HEK293 (cell line): ENCODE data around the gene OR12D3.

ENCODE experiments used
- CTCF ChIA-PET: fragments of 350-600 bp; formaldehyde crosslinking; extraction: SDS; loops from one replicate; lab custom pipeline; 2021; ENCODE audit warnings: antibody characterized with exemption; lab: Yijun Ruan, JAX
- POLR2A ChIA-PET: fragments of 300-600 bp; formaldehyde crosslinking; extraction: SDS; loops from one replicate; lab custom pipeline; 2020; ENCODE audit warnings: antibody characterized with exemption, inconsistent platforms; lab: Yijun Ruan, JAX
- H3K27ac ChIP-seq: fragments of 200-500 bp; sonication (Bioruptor generic); 2 replicates; pipeline ENCODE4 v1.5.1; 2014; ENCODE audit warnings: low read depth, low read length, control low read depth, inconsistent platforms; ENCODE audit errors: extremely low read depth
- H3K36me3 ChIP-seq, 2 experiments: fragments of 200-500 bp in 1 of 2; sonication (Bioruptor generic) in 1 of 2; 1 replicate in 1 of 2; 2 replicates in 1 of 2; pipeline ENCODE4 v1.5.1; 2014 to 2017; ENCODE audit warnings: inconsistent platforms in 2 of 2, low read length in 2 of 2; ENCODE audit not compliant: control insufficient read depth in 2 of 2, insufficient read depth in 1 of 2
- H3K4me1 ChIP-seq: fragments of 200-500 bp; sonication (Bioruptor generic); 2 replicates; pipeline ENCODE4 v1.5.1; 2014; ENCODE audit warnings: mild to moderate bottlenecking, low read length, inconsistent platforms; ENCODE audit not compliant: control insufficient read depth, insufficient read depth
- H3K4me3 ChIP-seq: 2 replicates; pipeline ENCODE4 v1.5.1; 2011; ENCODE audit warnings: low read depth, mild to moderate bottlenecking, control low read depth, low read length, moderate library complexity
- H3K9me3 ChIP-seq: fragments of 200-500 bp; sonication (Bioruptor generic); 2 replicates; pipeline ENCODE4 v1.5.1; 2014; ENCODE audit warnings: low read depth, low read length, inconsistent platforms; ENCODE audit not compliant: control insufficient read depth, insufficient read depth
- BCL11B ChIP-seq: fragments of 450-650 bp; formaldehyde crosslinking; IDR thresholded peaks from 2 replicates; pipeline ENCODE4 v1.5.1; 2016; ENCODE audit warnings: low read depth, missing biosample characterization, missing genetic modification characterization
- HOXA7 ChIP-seq: sonication (generic); formaldehyde crosslinking; IDR thresholded peaks from 2 replicates; pipeline ENCODE4 v1.8.1; 2022; ENCODE audit warnings: missing genetic modification reagents, borderline replicate concordance
- ZBTB8A ChIP-seq: fragments of 450-650 bp; formaldehyde crosslinking; IDR thresholded peaks from 2 replicates; pipeline ENCODE4 v1.5.1; 2016; ENCODE audit warnings: missing biosample characterization, missing genetic modification characterization
- ZNF133 ChIP-seq: fragments of 450-650 bp; formaldehyde crosslinking; IDR thresholded peaks from 2 replicates; pipeline ENCODE4 v1.5.1; 2016; ENCODE audit warnings: missing biosample characterization, missing genetic modification characterization
- ZNF157 ChIP-seq: fragments of 450-650 bp; formaldehyde crosslinking; IDR thresholded peaks from 2 replicates; pipeline ENCODE4 v1.5.1; 2016; ENCODE audit warnings: missing biosample characterization, missing genetic modification characterization
- ZNF239 ChIP-seq: fragments of 450-650 bp; formaldehyde crosslinking; IDR thresholded peaks from 2 replicates; pipeline ENCODE4 v1.5.1; 2016; ENCODE audit warnings: missing biosample characterization, missing genetic modification characterization
- ZNF391 ChIP-seq: fragments of 450-650 bp; formaldehyde crosslinking; IDR thresholded peaks from 2 replicates; pipeline ENCODE4 v1.5.1; 2016; ENCODE audit warnings: low read depth, missing biosample characterization, missing genetic modification characterization, borderline replicate concordance
- ZNF416 ChIP-seq: fragments of 450-650 bp; formaldehyde crosslinking; IDR thresholded peaks from 2 replicates; pipeline ENCODE4 v1.5.1; 2016; ENCODE audit warnings: missing biosample characterization, missing genetic modification characterization
- ZNF624 ChIP-seq: fragments of 450-650 bp; formaldehyde crosslinking; IDR thresholded peaks from 2 replicates; pipeline ENCODE4 v1.5.1; 2017; ENCODE audit warnings: missing biosample characterization, missing genetic modification characterization
- ZNF785 ChIP-seq: fragments of 450-650 bp; formaldehyde crosslinking; IDR thresholded peaks from 2 replicates; pipeline ENCODE4 v1.5.1; 2016; ENCODE audit warnings: missing biosample characterization, missing genetic modification characterization
- ZNF830 ChIP-seq: fragments of 450-650 bp; IDR thresholded peaks from 2 replicates; pipeline ENCODE4 v1.5.0; 2018; ENCODE audit warnings: missing biosample characterization, missing genetic modification characterization, low read depth, mild to moderate bottlenecking, moderate library complexity
- ZSCAN4 ChIP-seq: fragments of 450-650 bp; formaldehyde crosslinking; IDR thresholded peaks from 2 replicates; pipeline ENCODE4 v1.5.1; 2017; ENCODE audit warnings: missing biosample characterization, missing genetic modification characterization
- TF ChIP-seq, protein P1 (sequence below): fragments of 450-650 bp; formaldehyde crosslinking; conservative IDR thresholded peaks from 2 replicates; pipeline ENCODE4 v1.5.1; 2016; ENCODE audit warnings: low read depth, missing biosample characterization, missing genetic modification characterization
- TF ChIP-seq, protein P2 (sequence below): fragments of 450-650 bp; formaldehyde crosslinking; IDR thresholded peaks from 2 replicates; pipeline ENCODE4 v1.5.1; 2016; ENCODE audit warnings: missing biosample characterization, missing genetic modification characterization
- TF ChIP-seq, protein P3 (sequence below): fragments of 450-650 bp; formaldehyde crosslinking; IDR thresholded peaks from 2 replicates; pipeline ENCODE4 v1.5.1; 2016; ENCODE audit warnings: missing biosample characterization, missing genetic modification characterization

Gene OR12D3

GRCh38 chr6:29375191-29375590, at the start of gene OR12D3:
OR12D3 (minus strand) TSS chr6:29375291; CDS start chr6:29375287, 4 bp downstream.
- no peaks in the 10 kb centered on the region for H3K9me3 ChIP-seq
- ChIA-PET CTCF (interaction anchor here (0.6 to 5.3 kb wide), 16 partner anchors 14 to 278 kb away, joined by 3 to 30 read pairs (median 3); partner anchors contain the start of genes OR12D1 and OR2H2), POLR2A (no interaction called here)
- no peak within 1 kb of the TSS for H3K4me3 ChIP-seq
- H3K36me3 ChIP-seq: no peaks in the 10 kb centered on the region
- no peak for TF ChIP-seq ZNF239 (tag by site-specific recombination)
- TF ChIP-seq, protein P1, sequence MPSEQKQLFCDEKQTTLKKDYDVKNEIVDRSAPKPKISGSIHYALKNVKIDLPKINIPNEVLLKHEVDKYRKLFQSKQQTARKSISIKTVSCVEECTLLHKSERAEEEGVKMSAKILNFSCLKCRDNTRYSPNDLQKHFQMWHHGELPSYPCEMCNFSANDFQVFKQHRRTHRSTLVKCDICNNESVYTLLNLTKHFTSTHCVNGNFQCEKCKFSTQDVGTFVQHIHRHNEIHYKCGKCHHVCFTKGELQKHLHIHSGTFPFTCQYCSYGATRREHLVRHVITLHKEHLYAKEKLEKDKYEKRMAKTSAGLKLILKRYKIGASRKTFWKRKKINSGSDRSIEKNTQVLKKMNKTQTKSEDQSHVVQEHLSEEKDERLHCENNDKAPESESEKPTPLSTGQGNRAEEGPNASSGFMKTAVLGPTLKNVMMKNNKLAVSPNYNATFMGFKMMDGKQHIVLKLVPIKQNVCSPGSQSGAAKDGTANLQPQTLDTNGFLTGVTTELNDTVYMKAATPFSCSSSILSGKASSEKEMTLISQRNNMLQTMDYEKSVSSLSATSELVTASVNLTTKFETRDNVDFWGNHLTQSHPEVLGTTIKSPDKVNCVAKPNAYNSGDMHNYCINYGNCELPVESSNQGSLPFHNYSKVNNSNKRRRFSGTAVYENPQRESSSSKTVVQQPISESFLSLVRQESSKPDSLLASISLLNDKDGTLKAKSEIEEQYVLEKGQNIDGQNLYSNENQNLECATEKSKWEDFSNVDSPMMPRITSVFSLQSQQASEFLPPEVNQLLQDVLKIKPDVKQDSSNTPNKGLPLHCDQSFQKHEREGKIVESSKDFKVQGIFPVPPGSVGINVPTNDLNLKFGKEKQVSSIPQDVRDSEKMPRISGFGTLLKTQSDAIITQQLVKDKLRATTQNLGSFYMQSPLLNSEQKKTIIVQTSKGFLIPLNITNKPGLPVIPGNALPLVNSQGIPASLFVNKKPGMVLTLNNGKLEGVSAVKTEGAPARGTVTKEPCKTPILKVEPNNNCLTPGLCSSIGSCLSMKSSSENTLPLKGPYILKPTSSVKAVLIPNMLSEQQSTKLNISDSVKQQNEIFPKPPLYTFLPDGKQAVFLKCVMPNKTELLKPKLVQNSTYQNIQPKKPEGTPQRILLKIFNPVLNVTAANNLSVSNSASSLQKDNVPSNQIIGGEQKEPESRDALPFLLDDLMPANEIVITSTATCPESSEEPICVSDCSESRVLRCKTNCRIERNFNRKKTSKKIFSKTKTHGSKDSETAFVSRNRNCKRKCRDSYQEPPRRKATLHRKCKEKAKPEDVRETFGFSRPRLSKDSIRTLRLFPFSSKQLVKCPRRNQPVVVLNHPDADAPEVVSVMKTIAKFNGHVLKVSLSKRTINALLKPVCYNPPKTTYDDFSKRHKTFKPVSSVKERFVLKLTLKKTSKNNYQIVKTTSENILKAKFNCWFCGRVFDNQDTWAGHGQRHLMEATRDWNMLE: no peak
- no peak for TF ChIP-seq ZNF133 (tag by site-specific recombination)
- no peak for TF ChIP-seq ZNF391 (tag by site-specific recombination)
- TF ChIP-seq ZBTB8A (tag by site-specific recombination): no peak
- TF ChIP-seq ZNF157 (tag by site-specific recombination): no peak
- TF ChIP-seq BCL11B (tag by site-specific recombination): no peak
- TF ChIP-seq HOXA7 (CRISPR knock-in tag): no peak
- TF ChIP-seq ZNF785 (tag by site-specific recombination): no peak
- no peak for TF ChIP-seq ZSCAN4 (tag by site-specific recombination)
- TF ChIP-seq ZNF416 (tag by site-specific recombination): no peak
- no peak for TF ChIP-seq ZNF624 (tag by site-specific recombination)
- no peak for TF ChIP-seq ZNF830 (tag by site-specific recombination)
- TF ChIP-seq, protein P2, sequence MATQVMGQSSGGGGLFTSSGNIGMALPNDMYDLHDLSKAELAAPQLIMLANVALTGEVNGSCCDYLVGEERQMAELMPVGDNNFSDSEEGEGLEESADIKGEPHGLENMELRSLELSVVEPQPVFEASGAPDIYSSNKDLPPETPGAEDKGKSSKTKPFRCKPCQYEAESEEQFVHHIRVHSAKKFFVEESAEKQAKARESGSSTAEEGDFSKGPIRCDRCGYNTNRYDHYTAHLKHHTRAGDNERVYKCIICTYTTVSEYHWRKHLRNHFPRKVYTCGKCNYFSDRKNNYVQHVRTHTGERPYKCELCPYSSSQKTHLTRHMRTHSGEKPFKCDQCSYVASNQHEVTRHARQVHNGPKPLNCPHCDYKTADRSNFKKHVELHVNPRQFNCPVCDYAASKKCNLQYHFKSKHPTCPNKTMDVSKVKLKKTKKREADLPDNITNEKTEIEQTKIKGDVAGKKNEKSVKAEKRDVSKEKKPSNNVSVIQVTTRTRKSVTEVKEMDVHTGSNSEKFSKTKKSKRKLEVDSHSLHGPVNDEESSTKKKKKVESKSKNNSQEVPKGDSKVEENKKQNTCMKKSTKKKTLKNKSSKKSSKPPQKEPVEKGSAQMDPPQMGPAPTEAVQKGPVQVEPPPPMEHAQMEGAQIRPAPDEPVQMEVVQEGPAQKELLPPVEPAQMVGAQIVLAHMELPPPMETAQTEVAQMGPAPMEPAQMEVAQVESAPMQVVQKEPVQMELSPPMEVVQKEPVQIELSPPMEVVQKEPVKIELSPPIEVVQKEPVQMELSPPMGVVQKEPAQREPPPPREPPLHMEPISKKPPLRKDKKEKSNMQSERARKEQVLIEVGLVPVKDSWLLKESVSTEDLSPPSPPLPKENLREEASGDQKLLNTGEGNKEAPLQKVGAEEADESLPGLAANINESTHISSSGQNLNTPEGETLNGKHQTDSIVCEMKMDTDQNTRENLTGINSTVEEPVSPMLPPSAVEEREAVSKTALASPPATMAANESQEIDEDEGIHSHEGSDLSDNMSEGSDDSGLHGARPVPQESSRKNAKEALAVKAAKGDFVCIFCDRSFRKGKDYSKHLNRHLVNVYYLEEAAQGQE (tag by site-specific recombination): no peak
- TF ChIP-seq, protein P3, sequence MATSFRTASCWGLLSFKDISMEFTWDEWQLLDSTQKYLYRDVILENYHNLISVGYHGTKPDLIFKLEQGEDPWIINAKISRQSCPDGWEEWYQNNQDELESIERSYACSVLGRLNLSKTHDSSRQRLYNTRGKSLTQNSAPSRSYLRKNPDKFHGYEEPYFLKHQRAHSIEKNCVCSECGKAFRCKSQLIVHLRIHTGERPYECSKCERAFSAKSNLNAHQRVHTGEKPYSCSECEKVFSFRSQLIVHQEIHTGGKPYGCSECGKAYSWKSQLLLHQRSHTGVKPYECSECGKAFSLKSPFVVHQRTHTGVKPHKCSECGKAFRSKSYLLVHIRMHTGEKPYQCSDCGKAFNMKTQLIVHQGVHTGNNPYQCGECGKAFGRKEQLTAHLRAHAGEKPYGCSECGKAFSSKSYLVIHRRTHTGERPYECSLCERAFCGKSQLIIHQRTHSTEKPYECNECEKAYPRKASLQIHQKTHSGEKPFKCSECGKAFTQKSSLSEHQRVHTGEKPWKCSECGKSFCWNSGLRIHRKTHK (tag by site-specific recombination): no peak
- no peak within 1 kb of the TSS for H3K27ac ChIP-seq
- no peaks in the 10 kb centered on the region for H3K4me1 ChIP-seq
